HEK293 (cell line): ENCODE data around the gene PORCN.

Experiments
- CTCF ChIA-PET: fragments of 350-600 bp; formaldehyde crosslinking; extraction: SDS; loops from one replicate; lab custom pipeline; 2021; ENCODE audit warnings: antibody characterized with exemption; lab: Yijun Ruan, JAX
- POLR2A ChIA-PET: fragments of 300-600 bp; formaldehyde crosslinking; extraction: SDS; loops from one replicate; lab custom pipeline; 2020; ENCODE audit warnings: antibody characterized with exemption, inconsistent platforms; lab: Yijun Ruan, JAX
- H3K27ac ChIP-seq: fragments of 200-500 bp; sonication (Bioruptor generic); 2 replicates; pipeline ENCODE4 v1.5.1; 2014; ENCODE audit warnings: low read depth, low read length, control low read depth, inconsistent platforms; ENCODE audit errors: extremely low read depth
- H3K36me3 ChIP-seq, 2 experiments: fragments of 200-500 bp in 1 of 2; sonication (Bioruptor generic) in 1 of 2; 1 replicate in 1 of 2; 2 replicates in 1 of 2; pipeline ENCODE4 v1.5.1; 2014 to 2017; ENCODE audit warnings: inconsistent platforms in 2 of 2, low read length in 2 of 2; ENCODE audit not compliant: control insufficient read depth in 2 of 2, insufficient read depth in 1 of 2
- H3K4me1 ChIP-seq: fragments of 200-500 bp; sonication (Bioruptor generic); 2 replicates; pipeline ENCODE4 v1.5.1; 2014; ENCODE audit warnings: mild to moderate bottlenecking, low read length, inconsistent platforms; ENCODE audit not compliant: control insufficient read depth, insufficient read depth
- H3K4me3 ChIP-seq: 2 replicates; pipeline ENCODE4 v1.5.1; 2011; ENCODE audit warnings: low read depth, mild to moderate bottlenecking, control low read depth, low read length, moderate library complexity
- H3K9me3 ChIP-seq: fragments of 200-500 bp; sonication (Bioruptor generic); 2 replicates; pipeline ENCODE4 v1.5.1; 2014; ENCODE audit warnings: low read depth, low read length, inconsistent platforms; ENCODE audit not compliant: control insufficient read depth, insufficient read depth
- BCL11B ChIP-seq: fragments of 450-650 bp; formaldehyde crosslinking; IDR thresholded peaks from 2 replicates; pipeline ENCODE4 v1.5.1; 2016; ENCODE audit warnings: low read depth, missing biosample characterization, missing genetic modification characterization
- HOXA7 ChIP-seq: sonication (generic); formaldehyde crosslinking; IDR thresholded peaks from 2 replicates; pipeline ENCODE4 v1.8.1; 2022; ENCODE audit warnings: missing genetic modification reagents, borderline replicate concordance
- KLF1 ChIP-seq: fragments of 450-650 bp; formaldehyde crosslinking; IDR thresholded peaks from 2 replicates; pipeline ENCODE4 v1.5.1; 2016; ENCODE audit warnings: missing biosample characterization, missing genetic modification characterization
- KLF16 ChIP-seq: fragments of 450-650 bp; formaldehyde crosslinking; IDR thresholded peaks from 2 replicates; pipeline ENCODE4 v1.5.1; 2017; ENCODE audit warnings: missing biosample characterization, missing genetic modification characterization
- KLF17 ChIP-seq: fragments of 450-650 bp; formaldehyde crosslinking; IDR thresholded peaks from 2 replicates; pipeline ENCODE4 v1.5.1; 2016; ENCODE audit warnings: missing biosample characterization, missing genetic modification characterization
- OVOL3 ChIP-seq: fragments of 450-650 bp; formaldehyde crosslinking; IDR thresholded peaks from 2 replicates; pipeline ENCODE4 v1.5.1; 2016; ENCODE audit warnings: missing biosample characterization, missing genetic modification characterization
- SP3 ChIP-seq: fragments of 450-650 bp; formaldehyde crosslinking; IDR thresholded peaks from 2 replicates; pipeline ENCODE4 v1.5.1; 2016; ENCODE audit warnings: missing biosample characterization, missing genetic modification characterization
- WT1 ChIP-seq: fragments of 450-650 bp; formaldehyde crosslinking; IDR thresholded peaks from 2 replicates; pipeline ENCODE4 v1.5.1; 2016; ENCODE audit warnings: missing biosample characterization, missing genetic modification characterization
- ZBTB49 ChIP-seq: fragments of 450-650 bp; formaldehyde crosslinking; IDR thresholded peaks from 2 replicates; pipeline ENCODE4 v1.5.1; 2016; ENCODE audit warnings: missing biosample characterization, missing genetic modification characterization, low read depth
- ZBTB8A ChIP-seq: fragments of 450-650 bp; formaldehyde crosslinking; IDR thresholded peaks from 2 replicates; pipeline ENCODE4 v1.5.1; 2016; ENCODE audit warnings: missing biosample characterization, missing genetic modification characterization
- ZFHX2 ChIP-seq: fragments of 450-650 bp; formaldehyde crosslinking; conservative IDR thresholded peaks from 2 replicates; pipeline ENCODE4 v1.5.1; 2016; ENCODE audit warnings: missing biosample characterization, missing genetic modification characterization
- ZNF121 ChIP-seq: fragments of 450-650 bp; formaldehyde crosslinking; IDR thresholded peaks from 2 replicates; pipeline ENCODE4 v1.5.1; 2016; ENCODE audit warnings: missing biosample characterization, missing genetic modification characterization
- ZNF155 ChIP-seq: fragments of 450-650 bp; formaldehyde crosslinking; IDR thresholded peaks from 2 replicates; pipeline ENCODE4 v1.5.1; 2016; ENCODE audit warnings: missing biosample characterization, missing genetic modification characterization
- ZNF174 ChIP-seq: fragments of 450-650 bp; formaldehyde crosslinking; IDR thresholded peaks from 2 replicates; pipeline ENCODE4 v1.5.0; 2017; ENCODE audit warnings: missing biosample characterization, mild to moderate bottlenecking, missing genetic modification characterization
- ZNF223 ChIP-seq: fragments of 450-650 bp; formaldehyde crosslinking; IDR thresholded peaks from 2 replicates; pipeline ENCODE4 v1.5.1; 2016; ENCODE audit warnings: missing biosample characterization, missing genetic modification characterization
- ZNF248 ChIP-seq: fragments of 450-650 bp; formaldehyde crosslinking; IDR thresholded peaks from 2 replicates; pipeline ENCODE4 v1.5.1; 2017; ENCODE audit warnings: missing biosample characterization, missing genetic modification characterization
- ZNF266 ChIP-seq: fragments of 450-650 bp; formaldehyde crosslinking; IDR thresholded peaks from 2 replicates; pipeline ENCODE4 v1.5.1; 2016; ENCODE audit warnings: missing biosample characterization, missing genetic modification characterization, low read depth
- ZNF324 ChIP-seq: fragments of 450-650 bp; formaldehyde crosslinking; IDR thresholded peaks from 2 replicates; pipeline ENCODE4 v1.5.1; 2016; ENCODE audit warnings: missing biosample characterization, missing genetic modification characterization
- ZNF398 ChIP-seq: fragments of 450-650 bp; formaldehyde crosslinking; IDR thresholded peaks from 2 replicates; pipeline ENCODE4 v1.5.1; 2017; ENCODE audit warnings: missing biosample characterization, missing genetic modification characterization
- ZNF426 ChIP-seq: fragments of 450-650 bp; formaldehyde crosslinking; IDR thresholded peaks from 2 replicates; pipeline ENCODE4 v1.5.1; 2017; ENCODE audit warnings: missing biosample characterization, missing genetic modification characterization, mild to moderate bottlenecking, inconsistent platforms, moderate library complexity
- ZNF488 ChIP-seq: fragments of 450-650 bp; formaldehyde crosslinking; IDR thresholded peaks from 2 replicates; pipeline ENCODE4 v1.5.1; 2016; ENCODE audit warnings: missing biosample characterization, missing genetic modification characterization
- ZNF514 ChIP-seq: fragments of 450-650 bp; formaldehyde crosslinking; IDR thresholded peaks from 2 replicates; pipeline ENCODE4 v1.5.1; 2016; ENCODE audit warnings: missing biosample characterization, missing genetic modification characterization
- ZNF621 ChIP-seq: fragments of 450-650 bp; formaldehyde crosslinking; IDR thresholded peaks from 2 replicates; pipeline ENCODE4 v1.5.1; 2017; ENCODE audit warnings: missing biosample characterization, missing genetic modification characterization
- ZNF623 ChIP-seq: fragments of 450-650 bp; formaldehyde crosslinking; IDR thresholded peaks from 2 replicates; pipeline ENCODE4 v1.5.1; 2016; ENCODE audit warnings: missing biosample characterization, missing genetic modification characterization
- ZNF658 ChIP-seq: fragments of 450-650 bp; formaldehyde crosslinking; IDR thresholded peaks from 2 replicates; pipeline ENCODE4; 2016; ENCODE audit warnings: missing biosample characterization, missing genetic modification characterization
- ZNF707 ChIP-seq: fragments of 450-650 bp; formaldehyde crosslinking; IDR thresholded peaks from 2 replicates; pipeline ENCODE4 v1.5.1; 2016; ENCODE audit warnings: missing biosample characterization, missing genetic modification characterization
- ZNF76 ChIP-seq: fragments of 450-650 bp; formaldehyde crosslinking; IDR thresholded peaks from 2 replicates; pipeline ENCODE4; 2016; ENCODE audit warnings: low read depth, missing biosample characterization, missing genetic modification characterization, borderline replicate concordance
- ZSCAN5A ChIP-seq: fragments of 450-650 bp; formaldehyde crosslinking; IDR thresholded peaks from 2 replicates; pipeline ENCODE4 v1.5.1; 2016; ENCODE audit warnings: missing biosample characterization, missing genetic modification characterization

PORCN gene

GRCh38 chrX:48492293-48492910, 16.4 kb upstream of the PORCN start:
- Histone ChIP-seq H3K27ac (no peak overlapping the region), H3K4me3 (no peak overlapping the region), H3K4me1 (no peaks in the 10 kb centered on the region), H3K9me3 (no peaks in the 10 kb centered on the region), H3K36me3 (peaks cover 0 to 3% of the 10 kb centered on the region in 2 experiments; a peak in 1 of 3 replicates)
- ChIA-PET POLR2A (no interaction called here), CTCF (interaction anchor here (0.7 to 1.7 kb wide), 2 partner anchors 408 to 1592 kb away, joined by 3 to 5 read pairs; no protein-coding TSS in a partner anchor)
- TF ChIP-seq ZNF121 (tag by site-specific recombination) = no peak
- TF ChIP-seq ZBTB8A (tag by site-specific recombination) = no peak
- no peak for TF ChIP-seq ZSCAN5A (tag by site-specific recombination)
- no peak for TF ChIP-seq ZNF488 (tag by site-specific recombination)
- no peak for TF ChIP-seq ZNF155
- no peak for TF ChIP-seq HOXA7 (CRISPR knock-in tag)
- no peak for TF ChIP-seq ZNF623 (tag by site-specific recombination)
- TF ChIP-seq ZNF658 = no peak
- TF ChIP-seq ZNF514 (tag by site-specific recombination) = no peak
- no peak for TF ChIP-seq ZNF266 (tag by site-specific recombination)
- no peak for TF ChIP-seq WT1 (tag by site-specific recombination)
- TF ChIP-seq SP3 (tag by site-specific recombination) = no peak
- TF ChIP-seq ZNF398 = no peak
- no peak for TF ChIP-seq ZBTB49 (tag by site-specific recombination)
- TF ChIP-seq BCL11B (tag by site-specific recombination) = no peak

GRCh38 chrX:48493890-48494364, 14.9 kb upstream of the PORCN start:
- H3K27ac ChIP-seq = no peak overlapping the region
- no peak overlapping the region for H3K4me3 ChIP-seq
- H3K9me3 ChIP-seq = no peaks in the 10 kb centered on the region
- no peaks in the 10 kb centered on the region for H3K36me3 ChIP-seq
- ChIA-PET POLR2A (no interaction called here), CTCF (interaction anchor here (0.6 to 1.7 kb wide), 11 partner anchors 13 to 547 kb away, joined by 3 to 8 read pairs (median 4); no protein-coding TSS in a partner anchor)
- H3K4me1 ChIP-seq = no peaks in the 10 kb centered on the region
- TF ChIP-seq ZNF707 (tag by site-specific recombination) (no peak), ZNF248 (tag by site-specific recombination) (no peak), ZNF324 (tag by site-specific recombination) (no peak), ZNF174 (tag by site-specific recombination) (no peak), KLF17 (no peak), KLF1 (tag by site-specific recombination) (no peak), ZNF426 (tag by site-specific recombination) (no peak), ZNF76 (no peak), KLF16 (tag by site-specific recombination) (no peak), ZNF621 (tag by site-specific recombination) (no peak), ZNF223 (tag by site-specific recombination) (no peak), BCL11B (tag by site-specific recombination) (no peak), ZFHX2 (tag by site-specific recombination) (no peak), OVOL3 (no peak)
